Activated T-cell treated with anti-CD3 and anti-CD28 coated beads, Interleukin-2, amount 50 U/mL, for 24 hours (primary cell): ENCODE measurements around the gene NR1D1.

Source experiments
- DNase-seq: peaks from one replicate; pipeline ENCODE4 v3.0.0-alpha.2; 2020
- H3K27ac Mint-ChIP-seq: 2 replicates; pipeline ENCODE4 v1.8.0; 2020; ENCODE audit warnings: mild to moderate bottlenecking, mixed read lengths
- H3K27me3 Mint-ChIP-seq: 2 replicates; pipeline ENCODE4 v1.8.0; 2020; ENCODE audit warnings: mixed read lengths
- H3K36me3 Mint-ChIP-seq: 2 replicates; pipeline ENCODE4 v1.8.0; 2020; ENCODE audit warnings: low read depth, mixed read lengths
- H3K4me1 Mint-ChIP-seq: 2 replicates; pipeline ENCODE4 v1.8.0; 2020; ENCODE audit warnings: low read depth, mixed read lengths
- H3K4me3 Mint-ChIP-seq: 2 replicates; pipeline ENCODE4 v1.8.0; 2020; ENCODE audit warnings: mild to moderate bottlenecking, moderate library complexity, mixed read lengths
- H3K9me3 Mint-ChIP-seq: 2 replicates; pipeline ENCODE4 v1.8.0; 2020; ENCODE audit warnings: mixed read lengths

Gene NR1D1

GRCh38 chr17:40121181-40122135 is 21.1 kb upstream of the NR1D1 start, which contains the start of gene MSL1:
MSL1 (plus strand) TSS chr17:40121971; CDS start chr17:40122613, 642 bp downstream.
- Mint-ChIP-seq H3K4me1 (peaks cover 37% of the 10 kb centered on the region), H3K27me3 (no peaks in the 10 kb centered on the region), H3K4me3 (peak within 1 kb of the TSS; percentile 89), H3K27ac (peak within 1 kb of the TSS; percentile 87), H3K36me3 (peaks cover 32% of the 10 kb centered on the region), H3K9me3 (no peaks in the 10 kb centered on the region)
- DNase-seq: peak; percentile 91

GRCh38 chr17:40115101-40115436 is 14.7 kb upstream of the NR1D1 start:
- H3K27me3 Mint-ChIP-seq: no peaks in the 10 kb centered on the region
- H3K36me3 Mint-ChIP-seq: no peaks in the 10 kb centered on the region
- H3K27ac Mint-ChIP-seq: no peak overlapping the region
- no peak for DNase-seq
- no peaks in the 10 kb centered on the region for H3K9me3 Mint-ChIP-seq
- peaks cover 47% of the 10 kb centered on the region for H3K4me1 Mint-ChIP-seq
- no peak overlapping the region for H3K4me3 Mint-ChIP-seq

GRCh38 chr17:40113907-40114245 is 13.5 kb upstream of the NR1D1 start:
- Mint-ChIP-seq H3K4me1 (peaks cover 57% of the 10 kb centered on the region), H3K9me3 (no peaks in the 10 kb centered on the region), H3K27me3 (no peaks in the 10 kb centered on the region), H3K4me3 (peak overlapping the region; percentile 72), H3K36me3 (no peaks in the 10 kb centered on the region), H3K27ac (peak overlapping the region; percentile 91)
- no peak for DNase-seq

- Mint-ChIP-seq H3K4me1 (peaks cover 60% of the 10 kb centered on the region), H3K4me3 (peak overlapping the region; percentile 72), H3K36me3 (no peaks in the 10 kb centered on the region), H3K27ac (peak overlapping the region; percentile 91), H3K27me3 (no peaks in the 10 kb centered on the region), H3K9me3 (no peaks in the 10 kb centered on the region)
- DNase-seq: peak; percentile 91
Observed at GRCh38 chr17:40113110-40113906, 12.9 kb upstream of the NR1D1 start.

GRCh38 chr17:40112718-40113109 is 12.3 kb upstream of the NR1D1 start:
- H3K4me3 Mint-ChIP-seq: peak overlapping the region; percentile 72
- peaks cover 62% of the 10 kb centered on the region for H3K4me1 Mint-ChIP-seq
- H3K36me3 Mint-ChIP-seq: no peaks in the 10 kb centered on the region
- H3K27ac Mint-ChIP-seq: peak overlapping the region; percentile 91
- H3K27me3 Mint-ChIP-seq: no peaks in the 10 kb centered on the region
- no peak for DNase-seq
- no peaks in the 10 kb centered on the region for H3K9me3 Mint-ChIP-seq

GRCh38 chr17:40112191-40112711 is 11.9 kb upstream of the NR1D1 start:
- H3K27ac Mint-ChIP-seq: peak overlapping the region; percentile 91
- no peaks in the 10 kb centered on the region for H3K27me3 Mint-ChIP-seq
- no peak overlapping the region for H3K4me3 Mint-ChIP-seq
- no peak for DNase-seq
- no peaks in the 10 kb centered on the region for H3K36me3 Mint-ChIP-seq
- H3K4me1 Mint-ChIP-seq: peaks cover 66% of the 10 kb centered on the region
- no peaks in the 10 kb centered on the region for H3K9me3 Mint-ChIP-seq

- H3K27me3 Mint-ChIP-seq: no peaks in the 10 kb centered on the region
- H3K4me3 Mint-ChIP-seq: peak overlapping the region; percentile 50
- no peaks in the 10 kb centered on the region for H3K36me3 Mint-ChIP-seq
- H3K9me3 Mint-ChIP-seq: no peaks in the 10 kb centered on the region
- H3K27ac Mint-ChIP-seq: peak overlapping the region; percentile 91
- peak; percentile 83 for DNase-seq
- peaks cover 74% of the 10 kb centered on the region for H3K4me1 Mint-ChIP-seq
Observed at GRCh38 chr17:40111221-40112128, 11.1 kb upstream of the NR1D1 start.

DNA sequence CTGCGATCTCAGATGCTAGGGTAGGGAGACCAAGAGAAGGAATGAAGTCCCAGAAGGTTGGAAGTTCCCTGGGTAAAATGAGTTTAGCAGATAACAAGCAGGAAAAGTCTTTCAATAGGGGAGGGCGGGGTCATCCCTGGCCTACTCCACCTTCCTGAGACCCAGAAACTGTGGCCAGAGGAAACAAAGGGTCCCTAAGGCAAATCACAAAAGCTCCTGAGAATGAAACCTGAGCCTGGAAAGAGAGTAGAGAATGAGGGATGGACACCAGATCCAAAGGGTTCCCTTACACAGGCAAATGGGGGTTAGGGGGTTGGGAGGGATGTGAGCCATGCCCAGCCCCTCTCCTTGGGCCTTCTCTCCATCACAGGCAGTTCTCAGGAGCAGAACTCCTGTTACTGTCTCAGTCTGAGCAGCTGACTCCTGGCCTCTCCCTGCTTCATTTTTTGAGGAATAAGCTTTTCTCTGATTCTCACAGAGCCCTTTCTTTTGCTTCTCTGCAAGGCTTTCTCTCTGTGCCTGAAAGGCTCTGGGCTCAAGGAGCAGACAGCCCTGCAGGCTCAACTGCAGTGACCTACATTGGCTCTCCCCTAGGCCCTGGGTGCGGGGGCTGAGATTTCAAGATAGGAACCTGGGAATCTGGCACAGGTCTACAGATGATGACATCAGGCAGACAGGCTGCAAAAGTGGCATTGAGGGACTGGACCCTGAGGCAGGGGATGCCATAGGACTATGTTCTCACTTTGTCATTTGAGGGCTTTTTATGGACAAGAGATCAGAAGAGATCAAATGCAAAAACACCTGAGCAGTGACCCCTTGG is 9.8 kb upstream of the NR1D1 start:
- Mint-ChIP-seq H3K4me3 (no peak overlapping the region), H3K4me1 (peaks cover 85% of the 10 kb centered on the region), H3K36me3 (no peaks in the 10 kb centered on the region), H3K27ac (no peak overlapping the region), H3K27me3 (no peaks in the 10 kb centered on the region), H3K9me3 (no peaks in the 10 kb centered on the region)
- DNase-seq: no peak

DNA sequence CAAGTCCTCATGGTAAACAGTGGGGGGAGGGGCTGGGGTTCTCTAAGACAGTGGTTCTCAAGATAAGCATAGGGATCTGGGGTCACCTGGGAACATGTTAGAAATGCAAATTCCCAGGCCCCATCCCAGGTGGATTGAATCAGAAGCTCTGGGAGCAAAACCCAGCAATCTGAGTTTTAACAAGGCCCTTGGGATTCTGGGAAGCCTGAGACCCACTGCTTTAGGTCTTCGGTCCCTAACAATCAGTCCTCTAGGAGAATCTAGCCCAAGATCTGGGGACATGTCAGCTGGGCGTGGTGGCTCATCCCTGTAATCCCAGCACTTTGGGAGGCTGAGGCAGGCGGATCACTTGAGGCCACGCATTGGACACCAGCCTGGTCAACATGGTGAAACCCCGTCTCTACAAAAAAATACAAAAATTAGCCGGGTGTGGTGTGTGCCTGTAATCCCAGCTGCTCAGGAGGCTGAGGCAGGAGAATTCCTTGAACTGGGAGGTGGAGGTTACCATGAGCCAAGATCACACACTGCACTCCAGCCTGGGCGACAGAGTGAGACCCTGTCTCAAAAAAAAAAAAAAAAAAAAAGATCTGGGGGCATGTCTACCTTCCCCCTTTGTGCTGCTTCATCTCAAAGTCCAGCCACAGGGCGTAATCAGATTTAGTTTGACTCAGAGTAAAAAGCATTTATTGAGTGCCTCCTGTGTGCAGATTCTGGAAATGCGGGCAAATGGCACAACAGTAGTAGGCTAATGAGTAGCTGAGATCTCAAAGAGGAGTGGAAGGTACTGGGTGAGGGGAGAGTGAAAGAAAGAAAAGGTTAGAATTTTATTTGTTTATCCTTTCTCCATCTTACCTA is 8.8 kb upstream of the NR1D1 start:
- no peaks in the 10 kb centered on the region for H3K9me3 Mint-ChIP-seq
- H3K36me3 Mint-ChIP-seq: no peaks in the 10 kb centered on the region
- no peaks in the 10 kb centered on the region for H3K27me3 Mint-ChIP-seq
- DNase-seq: no peak
- H3K27ac Mint-ChIP-seq: peak overlapping the region; percentile 5
- peaks cover 95% of the 10 kb centered on the region for H3K4me1 Mint-ChIP-seq
- H3K4me3 Mint-ChIP-seq: no peak overlapping the region

- no peaks in the 10 kb centered on the region for H3K9me3 Mint-ChIP-seq
- DNase-seq: peak; percentile 62
- peak overlapping the region; percentile 54 for H3K4me3 Mint-ChIP-seq
Observed at GRCh38 chr17:40107522-40108174, 7.3 kb upstream of the NR1D1 start.

GRCh38 chr17:40106760-40107521 is 6.6 kb upstream of the NR1D1 start:
- Mint-ChIP-seq H3K36me3 (no peaks in the 10 kb centered on the region), H3K9me3 (no peaks in the 10 kb centered on the region), H3K27ac (peak overlapping the region; percentile 88), H3K4me3 (no peak overlapping the region), H3K4me1 (peaks cover 90% of the 10 kb centered on the region), H3K27me3 (no peaks in the 10 kb centered on the region)
- DNase-seq: no peak

More at GRCh38 chr17:40107522-40108174, 7.3 kb upstream of the NR1D1 start:
- H3K27me3 Mint-ChIP-seq: no peaks in the 10 kb centered on the region
- no peaks in the 10 kb centered on the region for H3K36me3 Mint-ChIP-seq
- peak overlapping the region; percentile 88 for H3K27ac Mint-ChIP-seq
- peaks cover 95% of the 10 kb centered on the region for H3K4me1 Mint-ChIP-seq
